Vagina (tissue), 2 donors: Measurements from ENCODE around the gene MGMT. TPM values are rescaled to one million over a fixed set of nuclear protein-coding genes. Genes with fewer than 3 reads are reported as not detected.
A peak's percentile ranks its signal among the peaks of the same experiment; 100 is the strongest.

Experiments
- DNase-seq, 2 donors: peaks; one replicate each; pipeline ENCODE4 v3.0.0-alpha.2; 2017; ENCODE audit errors: extremely low spot score in 2 of 2
- H3K27ac ChIP-seq: fragments of 200-600 bp; sonication (generic); one replicate; pipeline ENCODE4 v1.5.1; 2019
- H3K27me3 ChIP-seq: fragments of 200-600 bp; sonication (generic); one replicate; pipeline ENCODE4 v1.5.1; 2019
- H3K36me3 ChIP-seq, 2 donors: fragments of 200-600 bp; sonication (generic); one replicate each; pipeline ENCODE4 v1.5.1; 2017 to 2019
- H3K4me1 ChIP-seq: fragments of 200-600 bp; sonication (generic); one replicate; pipeline ENCODE4 v1.5.1; 2019
- H3K4me3 ChIP-seq, 2 donors: fragments of 200-600 bp; sonication (generic); 1 replicate in 1 of 2; 2 replicates in 1 of 2; pipeline ENCODE4 v1.5.1; 2016 to 2019
- H3K9me3 ChIP-seq: fragments of 200-600 bp; sonication (generic); one replicate; pipeline ENCODE4 v1.5.1; 2019
- POLR2A ChIP-seq, 2 donors: fragments of 450-650 bp; IDR thresholded peaks; one replicate each; pipeline ENCODE4 v1.6.1; 2017; ENCODE audit warnings: antibody characterized with exemption in 2 of 2, mild to moderate bottlenecking in 2 of 2, moderate library complexity in 2 of 2
- POLR2AphosphoS5 ChIP-seq, 2 donors: sonication (generic); formaldehyde crosslinking; IDR thresholded peaks; one replicate each; pipeline ENCODE4 v1.9.0; 2017; ENCODE audit warnings: antibody characterized with exemption in 2 of 2, mild to moderate bottlenecking in 2 of 2, low read depth in 1 of 2; ENCODE audit not compliant: insufficient read depth in 1 of 2
- intact Hi-C: fragments of 100-400 bp; cut with DNase I; formaldehyde crosslinking; loops from one replicate; pipeline ENCODE4 v1.15.1; 2023
- total RNA-seq: library from RNA; depleted of rRNA; stranded (reverse); fragments of >200 nt; gene quantifications from one replicate; pipeline ENCODE4 v1.2.3, GENCODE V29; 2016
- TF ChIP-seq, protein P1 (sequence below), 3 experiments: fragments of 450-650 bp in 2 of 3; fragments of 200-600 bp in 1 of 3; sonication (generic) in 1 of 3; IDR thresholded peaks; one replicate each; pipeline ENCODE4 v1.5.1; 2017 to 2019; ENCODE audit warnings: antibody characterized with exemption in 3 of 3, mild to moderate bottlenecking in 2 of 3, moderate library complexity in 2 of 3

MGMT gene
- total RNA-seq, 1 donor from 2014 or later, result 16.0 TPM

DNA sequence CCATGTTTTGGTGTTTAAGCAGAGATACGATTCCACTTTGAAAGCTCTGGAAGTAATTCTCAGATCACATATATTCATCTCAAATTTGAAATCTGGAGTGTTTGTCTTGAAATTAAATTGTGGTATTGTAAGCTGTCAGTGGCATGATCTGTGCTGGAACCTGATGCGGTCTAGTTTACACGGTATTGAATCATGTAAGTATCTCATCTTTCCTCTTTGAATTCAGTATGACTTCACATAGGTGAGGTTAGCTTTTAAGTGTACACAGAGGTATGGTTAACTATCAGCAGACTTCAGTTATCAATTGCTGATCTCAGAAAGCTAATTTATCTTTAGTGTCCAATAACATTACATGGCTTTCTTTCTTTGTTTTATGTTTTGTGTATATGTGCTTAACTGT lies 155.2 kb downstream of the MGMT start:
- Histone ChIP-seq H3K4me3 (no peak overlapping the region), H3K4me1 (no peaks in the 10 kb centered on the region), H3K9me3 (no peaks in the 10 kb centered on the region), H3K36me3 (no peaks in the 10 kb centered on the region), H3K27me3 (no peaks in the 10 kb centered on the region), H3K27ac (no peak overlapping the region)
- DNase-seq, result no peak
- intact Hi-C loops, result no loop called here
- TF ChIP-seq POLR2A (IDR thresholded peaks at IDR 0.05) (no peak), POLR2AphosphoS5 (IDR thresholded peaks at IDR 0.05; ENCODE audit: insufficient read depth in 1 of 2, low read depth in 1 of 2) (no peak)
- TF ChIP-seq, protein P1, sequence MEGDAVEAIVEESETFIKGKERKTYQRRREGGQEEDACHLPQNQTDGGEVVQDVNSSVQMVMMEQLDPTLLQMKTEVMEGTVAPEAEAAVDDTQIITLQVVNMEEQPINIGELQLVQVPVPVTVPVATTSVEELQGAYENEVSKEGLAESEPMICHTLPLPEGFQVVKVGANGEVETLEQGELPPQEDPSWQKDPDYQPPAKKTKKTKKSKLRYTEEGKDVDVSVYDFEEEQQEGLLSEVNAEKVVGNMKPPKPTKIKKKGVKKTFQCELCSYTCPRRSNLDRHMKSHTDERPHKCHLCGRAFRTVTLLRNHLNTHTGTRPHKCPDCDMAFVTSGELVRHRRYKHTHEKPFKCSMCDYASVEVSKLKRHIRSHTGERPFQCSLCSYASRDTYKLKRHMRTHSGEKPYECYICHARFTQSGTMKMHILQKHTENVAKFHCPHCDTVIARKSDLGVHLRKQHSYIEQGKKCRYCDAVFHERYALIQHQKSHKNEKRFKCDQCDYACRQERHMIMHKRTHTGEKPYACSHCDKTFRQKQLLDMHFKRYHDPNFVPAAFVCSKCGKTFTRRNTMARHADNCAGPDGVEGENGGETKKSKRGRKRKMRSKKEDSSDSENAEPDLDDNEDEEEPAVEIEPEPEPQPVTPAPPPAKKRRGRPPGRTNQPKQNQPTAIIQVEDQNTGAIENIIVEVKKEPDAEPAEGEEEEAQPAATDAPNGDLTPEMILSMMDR (IDR thresholded peaks at IDR 0.05), result no peak

DNA sequence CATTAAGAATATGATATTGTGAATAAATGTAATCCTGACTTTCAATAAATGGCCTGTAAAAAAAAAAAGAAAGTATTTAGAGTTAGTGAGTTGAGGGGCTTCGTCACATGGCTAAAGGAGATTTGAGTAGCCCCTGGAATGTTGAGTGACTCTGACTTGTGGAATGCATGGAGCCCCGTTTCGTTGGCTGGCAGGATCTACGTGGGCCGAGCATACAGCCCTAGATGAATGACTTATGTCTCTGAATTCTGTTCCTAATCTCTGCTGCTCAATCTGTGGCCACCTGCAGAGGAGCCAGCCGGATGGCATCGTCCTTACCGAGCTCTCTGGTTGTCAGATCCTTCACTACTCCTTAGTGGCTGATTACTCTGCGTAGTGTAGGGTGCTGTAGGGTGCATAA lies 155.7 kb downstream of the MGMT start:
- no peak for DNase-seq
- Histone ChIP-seq H3K36me3 (no peaks in the 10 kb centered on the region), H3K4me1 (no peaks in the 10 kb centered on the region), H3K27me3 (no peaks in the 10 kb centered on the region), H3K27ac (no peak overlapping the region), H3K4me3 (no peak overlapping the region), H3K9me3 (no peaks in the 10 kb centered on the region)
- intact Hi-C loops, result no loop called here
- TF ChIP-seq, protein P1 (IDR thresholded peaks at IDR 0.05), result no peak
- no peak for TF ChIP-seq POLR2AphosphoS5 (IDR thresholded peaks at IDR 0.05; ENCODE audit: insufficient read depth in 1 of 2, low read depth in 1 of 2)
- no peak for TF ChIP-seq POLR2A (IDR thresholded peaks at IDR 0.05)

- no peaks in the 10 kb centered on the region for H3K36me3 ChIP-seq
- DNase-seq, result peak in 1 of 2 donors; percentile 58
- no peak overlapping the region for H3K4me3 ChIP-seq
- no peaks in the 10 kb centered on the region for H3K9me3 ChIP-seq
- H3K4me1 ChIP-seq, result peaks cover 6% of the 10 kb centered on the region
- no peaks in the 10 kb centered on the region for H3K27me3 ChIP-seq
- intact Hi-C loops, result no loop called here
- H3K27ac ChIP-seq, result no peak overlapping the region
- TF ChIP-seq POLR2AphosphoS5 (IDR thresholded peaks at IDR 0.05; ENCODE audit: insufficient read depth in 1 of 2, low read depth in 1 of 2) (no peak), POLR2A (IDR thresholded peaks at IDR 0.05) (no peak)
- TF ChIP-seq, protein P1 (IDR thresholded peaks at IDR 0.05), result no peak
These were observed 157.5 kb downstream of the MGMT start for GRCh38 chr10:129624526-129624925.

DNA sequence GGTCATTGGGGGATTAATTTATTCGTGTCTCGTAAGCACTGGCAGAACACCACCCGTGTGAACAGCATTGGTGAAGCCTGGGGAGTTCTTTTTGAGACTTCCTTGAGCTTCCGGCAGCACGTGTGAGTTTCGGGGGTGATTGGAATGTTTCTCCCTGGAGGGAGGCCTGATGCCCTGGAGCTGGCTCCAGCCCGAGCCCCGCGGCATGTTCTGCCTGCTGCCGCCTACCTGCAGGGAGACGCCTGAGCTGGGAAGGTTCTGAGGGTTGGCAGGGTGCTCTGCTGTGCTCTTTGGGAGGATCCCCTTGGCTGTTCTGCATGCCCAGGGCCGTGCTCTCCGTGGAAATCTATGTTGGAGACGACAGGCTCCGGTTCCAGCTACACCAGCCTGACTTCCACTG lies 159.3 kb downstream of the MGMT start:
- H3K4me1 ChIP-seq, result peaks cover 6% of the 10 kb centered on the region
- intact Hi-C loops, result no loop called here
- H3K27ac ChIP-seq, result no peak overlapping the region
- H3K27me3 ChIP-seq, result no peaks in the 10 kb centered on the region
- no peak overlapping the region for H3K4me3 ChIP-seq
- no peak for TF ChIP-seq POLR2A (IDR thresholded peaks at IDR 0.05)
- TF ChIP-seq, protein P1 (IDR thresholded peaks at IDR 0.05), result no peak
- TF ChIP-seq POLR2AphosphoS5 (IDR thresholded peaks at IDR 0.05; ENCODE audit: insufficient read depth in 1 of 2, low read depth in 1 of 2), result no peak
- no peaks in the 10 kb centered on the region for H3K9me3 ChIP-seq
- peak in 1 of 2 donors; percentile 78 for DNase-seq
- no peaks in the 10 kb centered on the region for H3K36me3 ChIP-seq

DNA sequence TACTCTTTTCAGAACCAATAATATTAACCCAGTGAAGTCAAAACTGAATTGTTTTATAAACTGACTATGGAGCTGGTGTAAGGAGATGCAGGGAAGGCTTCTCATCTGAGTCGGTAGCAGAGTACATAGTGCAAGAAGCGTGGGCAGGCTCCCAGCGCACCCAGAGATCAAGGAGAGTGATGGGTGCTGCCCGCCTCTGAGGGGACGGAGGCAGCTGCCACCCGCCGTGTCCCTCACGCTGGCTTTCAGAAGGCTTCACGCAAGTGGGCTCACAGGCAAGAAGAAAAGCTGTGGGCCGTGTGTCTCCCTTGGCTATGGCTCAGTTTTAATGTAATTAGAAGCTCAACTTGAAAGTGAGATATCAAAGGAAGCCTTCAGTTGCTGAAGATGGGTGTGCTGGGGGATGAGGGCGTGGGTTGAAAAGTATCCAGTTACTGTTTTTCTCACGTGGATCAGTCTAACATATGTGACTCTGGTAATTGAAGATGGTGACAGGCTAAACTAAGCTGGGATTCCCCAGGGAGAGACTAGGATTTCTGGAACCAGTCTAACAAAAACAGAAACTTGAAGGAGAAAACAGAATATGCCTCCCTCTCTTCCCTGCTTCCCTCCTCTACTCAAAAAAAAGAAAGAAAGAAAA lies 159.9 kb downstream of the MGMT start:
- Histone ChIP-seq H3K27ac (no peak overlapping the region), H3K4me1 (peaks cover 6% of the 10 kb centered on the region), H3K36me3 (no peaks in the 10 kb centered on the region), H3K9me3 (no peaks in the 10 kb centered on the region), H3K27me3 (no peaks in the 10 kb centered on the region), H3K4me3 (no peak overlapping the region)
- peak in 1 of 2 donors; percentile 32 for DNase-seq
- intact Hi-C loops, result no loop called here
- TF ChIP-seq POLR2AphosphoS5 (IDR thresholded peaks at IDR 0.05; ENCODE audit: insufficient read depth in 1 of 2, low read depth in 1 of 2) (no peak), POLR2A (IDR thresholded peaks at IDR 0.05) (no peak)
- TF ChIP-seq, protein P1 (IDR thresholded peaks at IDR 0.05), result no peak
